ENCODE data around the gene DES. TPM values are rescaled to one million over a fixed set of nuclear protein-coding genes. Genes with fewer than 3 reads are reported as not detected.

Gene DES
- total RNA-seq, 2 experiments from 2014 or later, result not detected

GRCh38 chr2:219448776-219449341 lies 30.7 kb downstream of the DES start:
- intact Hi-C loops (cut with DNase I, micrococcal nuclease), result no loop called here
- Mint-ChIP-seq H3K36me3 (ENCODE audit: low read depth) (no peaks in the 10 kb centered on the region), H3K4me1 (no peaks in the 10 kb centered on the region), H3K4me3 (no peak overlapping the region), H3K27me3 (peaks cover 11% of the 10 kb centered on the region), H3K9me3 (ENCODE audit: low read depth) (no peaks in the 10 kb centered on the region), H3K27ac (no peak overlapping the region)
- ChIA-PET POLR2A (interaction anchor here (0.6 kb wide), 1 partner anchor 14 kb away, joined by 3 read pairs; no protein-coding TSS in a partner anchor), CTCF (interaction anchor here (0.7 kb wide), 2 partner anchors 9 to 148 kb away, joined by 3 to 4 read pairs; no protein-coding TSS in a partner anchor)
- peak; percentile 34 for ATAC-seq
- no peak for DNase-seq

DNA sequence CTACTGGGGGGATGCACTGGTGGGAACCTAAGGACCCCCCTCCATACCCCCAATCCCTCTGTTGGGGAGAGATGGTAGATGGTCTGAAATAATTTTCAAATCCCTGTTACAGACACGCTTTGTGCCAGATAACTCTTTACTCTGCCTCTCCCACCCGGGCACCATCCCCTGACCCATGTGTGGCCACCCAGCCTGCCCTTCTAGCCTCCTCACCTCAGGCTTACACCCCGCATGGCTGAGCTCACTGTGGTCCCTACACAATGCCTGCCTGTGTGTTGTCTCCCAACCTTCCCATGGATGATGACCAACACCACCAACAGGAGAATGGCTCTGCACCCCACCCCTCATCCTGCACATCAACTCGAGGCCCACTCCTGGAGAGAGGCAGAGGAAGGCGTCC lies 31.4 kb downstream of the DES start:
- no peak for DNase-seq
- Mint-ChIP-seq H3K4me1 (no peaks in the 10 kb centered on the region), H3K4me3 (no peak overlapping the region), H3K9me3 (ENCODE audit: low read depth) (no peaks in the 10 kb centered on the region), H3K27me3 (peaks cover 11% of the 10 kb centered on the region), H3K27ac (no peak overlapping the region), H3K36me3 (ENCODE audit: low read depth) (no peaks in the 10 kb centered on the region)
- CTCF ChIA-PET, result interaction anchor here (0.7 to 1.4 kb wide), 3 partner anchors 10 to 49 kb away, joined by 3 to 5 read pairs (median 5); no protein-coding TSS in a partner anchor
- intact Hi-C loops (cut with DNase I, micrococcal nuclease), result no loop called here
- POLR2A ChIA-PET, result interaction anchor here (0.6 kb wide), 1 partner anchor 13 kb away, joined by 3 read pairs; no protein-coding TSS in a partner anchor
- no peak for ATAC-seq

GRCh38 chr2:219451661-219452360 lies 33.6 kb downstream of the DES start:
- Mint-ChIP-seq H3K36me3 (ENCODE audit: low read depth) (no peaks in the 10 kb centered on the region), H3K27ac (no peak overlapping the region), H3K9me3 (ENCODE audit: low read depth) (no peaks in the 10 kb centered on the region), H3K4me3 (no peak overlapping the region), H3K27me3 (peaks cover 8% of the 10 kb centered on the region), H3K4me1 (no peaks in the 10 kb centered on the region)
- ChIA-PET POLR2A (no interaction called here), CTCF (interaction anchor here (0.6 kb wide), 1 partner anchor 35 kb away, joined by 3 read pairs; no protein-coding TSS in a partner anchor)
- ATAC-seq (no peak), DNase-seq (no peak)
- intact Hi-C loops (cut with DNase I, micrococcal nuclease), result no loop called here

DNA sequence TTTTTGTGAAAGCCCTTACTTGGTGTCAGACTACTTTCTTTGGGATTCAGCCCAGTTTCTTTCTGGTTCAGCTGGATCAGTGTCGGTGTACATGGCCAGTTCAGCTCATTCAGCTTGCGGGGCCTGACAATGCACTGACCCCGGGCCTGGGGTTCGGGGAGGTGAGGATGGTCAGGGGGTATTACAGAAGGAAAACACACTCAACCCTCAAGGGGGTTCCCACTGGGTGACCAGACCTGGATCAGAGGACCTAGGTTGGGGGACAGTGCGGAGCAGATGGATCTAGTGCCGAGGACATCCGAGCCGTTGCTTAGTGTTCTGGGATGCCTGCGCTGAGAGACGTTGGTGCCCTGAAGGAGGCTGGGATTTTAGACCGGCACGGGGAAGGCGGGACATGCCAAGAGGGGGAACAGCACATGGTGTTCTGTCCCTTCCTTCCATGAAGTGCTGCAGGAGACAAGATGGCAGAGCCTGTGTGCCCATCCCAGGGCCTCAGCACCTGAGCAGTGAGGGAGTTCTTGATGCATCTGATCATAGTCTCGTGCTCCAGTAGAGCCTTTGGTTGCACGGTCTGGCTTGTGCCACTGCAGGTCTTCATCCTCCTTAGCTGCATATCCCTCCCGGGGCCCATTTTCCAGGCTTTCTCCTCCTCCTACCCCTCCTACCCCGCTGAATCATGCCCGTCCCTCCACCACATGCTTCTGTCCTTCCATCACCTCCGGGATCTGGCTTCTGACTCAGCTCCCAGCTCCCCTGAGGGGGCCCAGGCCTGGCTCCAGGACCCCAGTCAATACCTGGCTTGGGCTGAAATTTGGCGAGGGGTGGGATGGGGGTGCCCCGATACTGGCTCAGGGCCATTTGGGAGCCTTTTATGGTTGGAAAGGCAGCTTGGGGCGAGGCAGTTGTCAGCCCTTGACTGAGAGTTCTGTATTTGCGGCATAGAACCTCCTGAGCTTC lies 34.5 kb downstream of the DES start:
- no peaks in the 10 kb centered on the region for H3K9me3 Mint-ChIP-seq (ENCODE audit: low read depth)
- peaks cover 8% of the 10 kb centered on the region for H3K27me3 Mint-ChIP-seq
- no peak overlapping the region for H3K4me3 Mint-ChIP-seq
- ChIA-PET POLR2A (no interaction called here), CTCF (interaction anchor here (0.6 to 0.8 kb wide), 2 partner anchors 34 to 44 kb away, joined by 3 to 4 read pairs; no protein-coding TSS in a partner anchor)
- DNase-seq, result no peak
- peaks cover under 1% of the 10 kb centered on the region for H3K4me1 Mint-ChIP-seq
- ATAC-seq, result no peak
- no peaks in the 10 kb centered on the region for H3K36me3 Mint-ChIP-seq (ENCODE audit: low read depth)
- H3K27ac Mint-ChIP-seq, result no peak overlapping the region
- intact Hi-C loops (cut with DNase I, micrococcal nuclease), result no loop called here

GRCh38 chr2:219453671-219454590 lies 35.8 kb downstream of the DES start:
- peaks cover 4% of the 10 kb centered on the region for H3K4me1 Mint-ChIP-seq
- H3K4me3 Mint-ChIP-seq, result no peak overlapping the region
- DNase-seq, result no peak
- intact Hi-C loops (cut with DNase I, micrococcal nuclease), result no loop called here
- H3K36me3 Mint-ChIP-seq (ENCODE audit: low read depth), result no peaks in the 10 kb centered on the region
- H3K27me3 Mint-ChIP-seq, result peaks cover 8% of the 10 kb centered on the region
- POLR2A ChIA-PET, result no interaction called here
- H3K9me3 Mint-ChIP-seq (ENCODE audit: low read depth), result no peaks in the 10 kb centered on the region
- no peak overlapping the region for H3K27ac Mint-ChIP-seq
- CTCF ChIA-PET, result interaction anchor here (0.6 to 1.2 kb wide), 2 partner anchors 13 to 76 kb away, joined by 3 to 4 read pairs; no protein-coding TSS in a partner anchor
- no peak for ATAC-seq

DNA sequence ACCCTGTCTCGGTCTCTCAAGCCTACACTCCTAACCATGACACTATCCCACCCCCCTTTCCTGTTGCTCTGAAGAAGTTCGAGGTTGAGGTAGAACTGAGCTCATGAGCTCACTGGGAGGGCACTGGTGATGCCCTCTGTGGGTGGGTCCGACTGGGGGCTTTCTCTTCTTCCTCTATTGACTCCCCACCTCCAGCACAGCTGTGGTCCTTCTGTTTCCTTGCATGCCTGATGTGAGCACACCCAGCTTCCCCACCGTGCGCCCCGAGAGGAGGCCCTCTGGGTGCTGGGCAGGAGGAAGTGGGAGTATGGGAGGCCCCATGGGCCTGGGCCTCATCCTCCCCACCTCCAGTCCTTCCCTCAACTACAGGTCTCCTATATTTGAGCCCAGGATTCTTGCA lies 37.4 kb downstream of the DES start:
- POLR2A ChIA-PET, result interaction anchor here (0.6 kb wide), 1 partner anchor 56 kb away, joined by 3 read pairs; no protein-coding TSS in a partner anchor
- Mint-ChIP-seq H3K4me3 (no peak overlapping the region), H3K36me3 (ENCODE audit: low read depth) (no peaks in the 10 kb centered on the region), H3K9me3 (ENCODE audit: low read depth) (no peaks in the 10 kb centered on the region), H3K27me3 (no peaks in the 10 kb centered on the region), H3K4me1 (peaks cover 4% of the 10 kb centered on the region), H3K27ac (no peak overlapping the region)
- ATAC-seq (no peak), DNase-seq (no peak)
- CTCF ChIA-PET, result interaction anchor here (0.6 to 1.6 kb wide), 6 partner anchors 27 to 234 kb away, joined by 3 to 5 read pairs (median 4); partner anchors contain the start of gene GMPPA
- intact Hi-C loops (cut with DNase I, micrococcal nuclease), result loop anchor here in 1 of 2 experiments (5.0 kb wide), 1 partner anchor 77 kb away; no protein-coding TSS in a partner anchor

DNA sequence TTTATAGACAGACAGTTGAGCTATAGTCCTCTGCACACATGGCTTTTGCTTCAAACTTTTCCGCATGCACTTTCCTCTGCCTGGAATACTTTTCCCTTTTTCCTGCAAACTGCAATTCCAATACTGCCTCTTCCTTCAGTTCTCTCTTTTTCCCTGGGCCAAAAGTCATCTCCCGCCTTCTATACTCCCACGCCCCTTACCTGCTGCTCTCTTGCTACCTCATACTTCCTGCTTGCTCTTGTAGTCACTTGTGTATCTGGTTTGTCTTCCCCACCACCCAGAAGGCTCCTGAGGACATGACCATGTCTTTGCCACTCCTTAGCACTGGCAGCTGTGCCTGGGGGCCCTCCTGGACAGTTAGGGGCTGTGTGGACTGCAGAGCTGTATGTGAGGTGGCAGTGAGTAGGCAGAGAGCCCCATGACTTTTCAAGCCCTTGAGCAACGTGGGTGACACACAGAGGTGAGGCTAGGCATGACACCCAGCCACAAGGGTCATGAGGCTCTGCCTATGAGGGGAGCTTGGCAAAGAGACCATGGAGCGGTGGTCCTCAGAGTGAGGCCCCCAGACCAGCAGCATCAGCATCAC lies 39.7 kb downstream of the DES start:
- DNase-seq, result peak; percentile 47
- Mint-ChIP-seq H3K4me1 (peaks cover 4% of the 10 kb centered on the region), H3K36me3 (ENCODE audit: low read depth) (no peaks in the 10 kb centered on the region), H3K27me3 (no peaks in the 10 kb centered on the region), H3K4me3 (no peak overlapping the region), H3K27ac (no peak overlapping the region), H3K9me3 (ENCODE audit: low read depth) (no peaks in the 10 kb centered on the region)
- peak; percentile 78 for ATAC-seq
- ChIA-PET CTCF (interaction anchor here (0.5 to 2.8 kb wide), 8 partner anchors 9 to 162 kb away, joined by 3 to 18 read pairs (median 4); no protein-coding TSS in a partner anchor), POLR2A (no interaction called here)
- intact Hi-C loops (cut with DNase I, micrococcal nuclease), result loop anchor here (2.0 to 5.0 kb wide), 2 partner anchors 55 to 74 kb away; no protein-coding TSS in a partner anchor

- DNase-seq (no peak), ATAC-seq (no peak)
- POLR2A ChIA-PET, result no interaction called here
Measured at GRCh38 chr2:219458996-219459395, 40.8 kb downstream of the DES start.

DNA sequence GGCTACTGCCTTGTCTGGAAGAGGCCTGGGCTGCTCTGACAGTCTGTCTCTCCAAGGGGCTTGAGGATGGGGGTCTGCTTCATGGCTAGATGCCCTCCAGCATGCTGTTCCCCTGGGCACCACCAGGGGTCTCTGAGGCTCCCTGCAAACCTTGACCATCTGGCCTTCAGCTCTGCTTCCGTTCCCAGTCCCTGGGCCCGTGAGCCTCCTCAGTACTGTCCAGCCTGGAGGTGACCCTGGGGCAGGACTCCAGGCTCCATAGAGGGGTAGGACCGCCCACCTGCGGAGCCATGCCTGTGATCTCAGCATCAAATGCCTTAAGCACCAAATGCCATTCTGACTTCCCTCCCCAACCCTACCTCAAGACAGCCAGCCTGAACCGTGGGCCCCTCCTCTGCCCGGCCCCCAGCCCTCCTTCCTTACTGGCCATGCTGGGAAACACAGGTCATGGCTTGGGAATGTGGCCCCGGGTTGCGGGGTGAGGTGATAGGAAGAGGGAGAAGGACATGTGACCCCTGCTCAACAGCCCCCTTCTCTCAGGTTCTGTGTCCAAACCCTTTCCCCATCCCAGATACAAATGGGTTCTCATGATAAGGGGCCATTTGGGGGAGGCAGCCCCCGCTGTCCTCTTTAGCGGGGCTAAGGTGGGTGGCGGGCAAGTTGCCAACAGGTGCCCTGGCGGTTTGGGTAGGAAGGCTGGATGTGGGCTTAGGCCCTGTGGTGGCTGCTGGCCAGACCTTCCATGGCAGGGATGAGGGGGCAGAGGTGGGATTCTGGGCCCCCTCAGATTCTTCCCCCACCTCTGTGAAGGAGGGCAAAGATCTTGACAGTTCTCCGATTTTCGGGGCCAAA lies 41.5 kb downstream of the DES start:
- CTCF ChIA-PET, result interaction anchor here (0.7 to 2.8 kb wide), 7 partner anchors 10 to 100 kb away, joined by 3 to 18 read pairs (median 3); no protein-coding TSS in a partner anchor
- no peak overlapping the region for H3K27ac Mint-ChIP-seq
- no peaks in the 10 kb centered on the region for H3K27me3 Mint-ChIP-seq
- peaks cover 4% of the 10 kb centered on the region for H3K4me1 Mint-ChIP-seq
- DNase-seq, result peak; percentile 64
- intact Hi-C loops (cut with DNase I, micrococcal nuclease), result loop anchor here (1.0 to 5.0 kb wide), 3 partner anchors 57 to 73 kb away; no protein-coding TSS in a partner anchor
- peak; percentile 46 for ATAC-seq
- H3K9me3 Mint-ChIP-seq (ENCODE audit: low read depth), result no peaks in the 10 kb centered on the region
- no peaks in the 10 kb centered on the region for H3K36me3 Mint-ChIP-seq (ENCODE audit: low read depth)
- POLR2A ChIA-PET, result no interaction called here
- H3K4me3 Mint-ChIP-seq, result no peak overlapping the region

More at GRCh38 chr2:219458996-219459395, 40.8 kb downstream of the DES start:
- H3K9me3 Mint-ChIP-seq (ENCODE audit: low read depth), result no peaks in the 10 kb centered on the region
- H3K36me3 Mint-ChIP-seq (ENCODE audit: low read depth), result no peaks in the 10 kb centered on the region
- no peak overlapping the region for H3K4me3 Mint-ChIP-seq
- peaks cover 4% of the 10 kb centered on the region for H3K4me1 Mint-ChIP-seq
- H3K27me3 Mint-ChIP-seq, result no peaks in the 10 kb centered on the region
- intact Hi-C loops (cut with DNase I, micrococcal nuclease), result loop anchor here (1.0 to 5.0 kb wide), 3 partner anchors 56 to 73 kb away; no protein-coding TSS in a partner anchor
- no peak overlapping the region for H3K27ac Mint-ChIP-seq
- CTCF ChIA-PET, result interaction anchor here (0.7 to 2.8 kb wide), 6 partner anchors 9 to 101 kb away, joined by 3 to 18 read pairs (median 4); no protein-coding TSS in a partner anchor
